Liver (tissue), 9 donors: ENCODE results near the gene APOBEC3B. TPM values are rescaled to one million over a fixed set of nuclear protein-coding genes. Genes with fewer than 3 reads are reported as not detected.

Experiments used
- DNase-seq: peaks from one replicate; pipeline ENCODE4 v3.0.0-alpha.2; 2017; ENCODE audit warnings: low spot score
- H3K27ac ChIP-seq, 2 donors: one replicate each; pipeline ENCODE4 v1.7.0; 2013; ENCODE audit warnings: inconsistent platforms in 2 of 2, low read length in 2 of 2, control low read depth in 1 of 2, low read depth in 1 of 2, mild to moderate bottlenecking in 1 of 2
- H3K27me3 ChIP-seq, 4 donors: one replicate each; pipeline versions ENCODE4 v1.6.1 to v1.7.0; 2013; ENCODE audit warnings: low read length in 3 of 4, inconsistent platforms in 1 of 4, mild to moderate bottlenecking in 1 of 4, moderate library complexity in 1 of 4; ENCODE audit not compliant: control insufficient read depth in 4 of 4, insufficient read depth in 4 of 4
- H3K36me3 ChIP-seq, 4 donors: one replicate each; pipeline versions ENCODE4 v1.6.1 to v1.7.0; 2013; ENCODE audit warnings: low read length in 3 of 4, mild to moderate bottlenecking in 3 of 4, low read depth in 1 of 4, moderate library complexity in 1 of 4; ENCODE audit not compliant: control insufficient read depth in 4 of 4, insufficient read depth in 3 of 4
- H3K4me1 ChIP-seq, 4 donors: one replicate each; pipeline versions ENCODE4 v1.6.1 to v1.7.0; 2013; ENCODE audit warnings: low read length in 3 of 4, mild to moderate bottlenecking in 3 of 4, moderate library complexity in 1 of 4; ENCODE audit not compliant: control insufficient read depth in 4 of 4, insufficient read depth in 4 of 4
- H3K4me3 ChIP-seq, 3 donors: one replicate each; pipeline versions ENCODE4 v1.6.1 to v1.7.0; 2013; ENCODE audit warnings: low read length in 3 of 3, control low read depth in 1 of 3, low read depth in 1 of 3, mild to moderate bottlenecking in 1 of 3
- H3K9ac ChIP-seq, 2 donors: one replicate each; pipeline ENCODE4 v1.7.0; 2013; ENCODE audit warnings: low read length in 2 of 2, mild to moderate bottlenecking in 2 of 2, moderate library complexity in 2 of 2, control low read depth in 1 of 2, low read depth in 1 of 2
- H3K9me3 ChIP-seq, 4 donors: one replicate each; pipeline versions ENCODE4 v1.6.1 to v1.7.0; 2013; ENCODE audit warnings: low read length in 3 of 4; ENCODE audit not compliant: control insufficient read depth in 4 of 4
- EGR1 ChIP-seq, 2 donors: IDR thresholded peaks; 2 replicates each; pipeline ENCODE4 v1.6.1; 2016 to 2018; ENCODE audit warnings: antibody characterized with exemption in 2 of 2, low read depth in 2 of 2
- FOXA2 ChIP-seq: IDR thresholded peaks from 2 replicates; pipeline ENCODE4 v1.6.1; 2016; ENCODE audit warnings: antibody characterized with exemption
- HNF4A ChIP-seq, 2 donors: conservative IDR thresholded peaks; 2 replicates each; pipeline ENCODE4 v1.6.1; 2016; ENCODE audit warnings: antibody characterized with exemption in 2 of 2, mild to moderate bottlenecking in 2 of 2
- JUND ChIP-seq, 2 donors: IDR thresholded peaks; 2 replicates each; pipeline ENCODE4 v1.6.1; 2016; ENCODE audit warnings: antibody characterized with exemption in 2 of 2
- NR2F2 ChIP-seq: IDR thresholded peaks from 2 replicates; pipeline ENCODE4 v1.6.1; 2016; ENCODE audit warnings: antibody characterized with exemption
- RAD21 ChIP-seq, 2 donors: IDR thresholded peaks; 2 replicates each; pipeline ENCODE4 v1.6.1; 2016; ENCODE audit warnings: antibody characterized with exemption in 2 of 2, mild to moderate bottlenecking in 2 of 2
- YY1 ChIP-seq: IDR thresholded peaks from 2 replicates; pipeline ENCODE4 v1.6.1; 2016; ENCODE audit warnings: antibody characterized with exemption, mild to moderate bottlenecking
- WGBS: extraction: QIAGEN DNeasy Blood & Tissue Kit; methylation state at CpG from one replicate; pipeline ENCODE4 v1.1.7; 2013; 5-methylcytosine and 5-hydroxymethylcytosine counted together
- polyA plus RNA-seq, 2 donors: library from polyadenylated mRNA; stranded (reverse) in 1 of 2; unstranded in 1 of 2; fragments of 200-250 nt in 1 of 2; fragments of >200 nt in 1 of 2; fragmentation: Nextera tagmentation in 1 of 2; extraction: Ambion mirVana in 1 of 2; gene quantifications; one replicate each; pipeline versions ENCODE4 v1.2.1 to v1.2.3, GENCODE V29; 2013 to 2015
- total RNA-seq, 2 donors: library from RNA; depleted of rRNA; stranded (reverse); fragments of >200 nt; gene quantifications; one replicate each; pipeline ENCODE4 v1.2.3, GENCODE V29; 2014
- TF ChIP-seq, protein P1 (sequence below): fragments of 150-350 bp; IDR thresholded peaks from 2 replicates; pipeline ENCODE4 v1.5.1; 2017; ENCODE audit warnings: improper control_type of control experiment, low read depth, low read length; ENCODE audit not compliant: missing input control
- TF ChIP-seq, protein P2 (sequence below): IDR thresholded peaks from 2 replicates; pipeline ENCODE4 v1.6.1; 2016; ENCODE audit warnings: antibody characterized with exemption
- donor health status: healthy.
- donor health status: healthy.
- donor health status: healthy.
- donor health status: healthy.
- donor health status: healthy.

The APOBEC3B gene
- total and polyA plus RNA-seq, 4 donors: 0.08 to 6.0 (median 0.88) TPM

DNA sequence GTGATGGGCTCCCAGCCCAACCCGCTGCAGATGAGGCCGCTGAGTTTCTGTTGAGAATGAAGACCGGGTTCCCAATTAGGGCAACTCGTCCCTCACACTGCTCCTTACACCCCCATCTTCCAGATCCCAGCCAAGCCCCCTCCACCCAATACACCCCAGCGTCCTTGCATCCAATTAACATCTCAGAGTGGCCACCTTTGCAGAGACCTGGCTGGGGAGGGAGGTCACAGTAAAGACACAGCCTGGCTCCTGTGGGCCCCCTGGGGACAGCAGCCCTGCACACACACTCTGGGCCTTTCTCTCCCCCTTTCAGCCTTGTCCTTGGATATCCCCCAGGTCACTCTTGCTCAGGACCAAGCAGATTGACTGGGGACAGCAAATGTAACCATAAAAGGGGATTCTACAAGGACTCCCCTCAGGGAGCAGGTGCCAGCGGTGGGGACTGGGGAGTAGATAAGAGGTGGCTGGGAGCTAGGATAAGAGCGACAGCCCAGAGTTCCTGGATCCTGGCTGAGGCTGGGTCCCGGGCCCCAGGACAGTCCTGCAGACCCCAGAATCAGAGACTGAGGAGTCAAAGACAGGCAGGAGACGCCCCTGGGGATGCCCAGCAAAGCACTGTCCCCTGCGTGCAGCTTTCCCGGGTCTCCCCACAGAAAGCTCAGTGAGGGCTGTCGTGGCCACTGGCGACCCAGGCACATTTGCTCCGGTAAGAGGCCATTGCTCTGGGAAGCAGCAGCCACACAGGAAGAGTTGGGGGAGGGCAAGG, 16.4 kb upstream of the APOBEC3B start (continued):
- TF ChIP-seq RAD21 (IDR thresholded peaks at IDR 0.05): no peak
- no peak for TF ChIP-seq NR2F2
- no peak for TF ChIP-seq EGR1 (IDR thresholded peaks at IDR 0.05; ENCODE audit: low read depth in 2 of 2)
- TF ChIP-seq, protein P1, sequence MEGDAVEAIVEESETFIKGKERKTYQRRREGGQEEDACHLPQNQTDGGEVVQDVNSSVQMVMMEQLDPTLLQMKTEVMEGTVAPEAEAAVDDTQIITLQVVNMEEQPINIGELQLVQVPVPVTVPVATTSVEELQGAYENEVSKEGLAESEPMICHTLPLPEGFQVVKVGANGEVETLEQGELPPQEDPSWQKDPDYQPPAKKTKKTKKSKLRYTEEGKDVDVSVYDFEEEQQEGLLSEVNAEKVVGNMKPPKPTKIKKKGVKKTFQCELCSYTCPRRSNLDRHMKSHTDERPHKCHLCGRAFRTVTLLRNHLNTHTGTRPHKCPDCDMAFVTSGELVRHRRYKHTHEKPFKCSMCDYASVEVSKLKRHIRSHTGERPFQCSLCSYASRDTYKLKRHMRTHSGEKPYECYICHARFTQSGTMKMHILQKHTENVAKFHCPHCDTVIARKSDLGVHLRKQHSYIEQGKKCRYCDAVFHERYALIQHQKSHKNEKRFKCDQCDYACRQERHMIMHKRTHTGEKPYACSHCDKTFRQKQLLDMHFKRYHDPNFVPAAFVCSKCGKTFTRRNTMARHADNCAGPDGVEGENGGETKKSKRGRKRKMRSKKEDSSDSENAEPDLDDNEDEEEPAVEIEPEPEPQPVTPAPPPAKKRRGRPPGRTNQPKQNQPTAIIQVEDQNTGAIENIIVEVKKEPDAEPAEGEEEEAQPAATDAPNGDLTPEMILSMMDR: no peak
- no peak for TF ChIP-seq YY1
- TF ChIP-seq HNF4A (conservative IDR thresholded peaks at IDR 0.05): no peak

DNA sequence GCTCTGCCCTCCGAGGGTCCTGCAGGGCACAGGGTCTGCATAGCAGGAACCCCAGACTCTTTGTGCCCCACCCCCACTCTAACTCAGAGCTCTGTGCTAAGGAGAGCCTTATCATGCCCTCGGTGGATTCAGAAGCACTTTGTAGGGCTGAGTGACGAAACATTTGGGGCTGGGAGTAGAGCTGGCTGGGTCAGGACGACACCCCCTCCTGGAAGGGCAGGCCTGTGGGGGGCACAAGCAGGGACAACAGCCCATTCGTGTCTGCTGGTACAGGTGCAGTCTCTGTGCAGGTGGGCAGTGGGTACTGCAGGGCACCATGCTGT, 15.8 kb upstream of the APOBEC3B start:
- no peak overlapping the region for H3K4me3 ChIP-seq
- H3K9me3 ChIP-seq: no peaks in the 10 kb centered on the region
- no peak overlapping the region for H3K9ac ChIP-seq
- H3K36me3 ChIP-seq: no peaks in the 10 kb centered on the region
- H3K27me3 ChIP-seq: no peaks in the 10 kb centered on the region
- no peak for TF ChIP-seq FOXA2
- TF ChIP-seq JUND (IDR thresholded peaks at IDR 0.05): no peak
- no peak for TF ChIP-seq EGR1 (IDR thresholded peaks at IDR 0.05; ENCODE audit: low read depth in 2 of 2)
- DNase-seq: no peak
- no peaks in the 10 kb centered on the region for H3K4me1 ChIP-seq
- H3K27ac ChIP-seq: no peak overlapping the region
- 54% methylated on average over 5 of the region's 5 CpGs for WGBS

DNA sequence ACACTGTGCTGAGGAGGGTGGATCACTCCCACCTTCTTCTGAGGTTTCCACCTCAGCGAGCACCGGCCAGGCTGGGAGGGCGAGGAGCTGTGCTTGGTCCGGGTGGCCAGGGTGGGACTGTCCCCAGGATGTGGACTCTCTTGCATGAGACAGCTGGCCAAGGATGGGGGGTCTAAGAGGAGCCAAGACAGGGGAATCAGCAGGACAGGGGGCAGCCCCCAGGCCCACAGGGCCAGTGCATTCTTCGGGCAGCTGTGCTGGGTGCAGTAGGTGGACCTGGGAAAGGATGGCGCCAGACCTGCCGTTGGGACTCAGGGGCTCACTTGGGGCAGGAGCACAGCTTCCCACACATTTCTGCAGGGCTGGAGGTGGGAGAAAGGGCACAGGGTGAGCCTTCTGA, 15.2 kb upstream of the APOBEC3B start:
- no peak for TF ChIP-seq RAD21 (IDR thresholded peaks at IDR 0.05)
- no peak for TF ChIP-seq HNF4A (conservative IDR thresholded peaks at IDR 0.05)
- TF ChIP-seq, protein P1: no peak
- TF ChIP-seq, protein P2, sequence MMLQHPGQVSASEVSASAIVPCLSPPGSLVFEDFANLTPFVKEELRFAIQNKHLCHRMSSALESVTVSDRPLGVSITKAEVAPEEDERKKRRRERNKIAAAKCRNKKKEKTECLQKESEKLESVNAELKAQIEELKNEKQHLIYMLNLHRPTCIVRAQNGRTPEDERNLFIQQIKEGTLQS: no peak
- Histone ChIP-seq H3K4me1 (no peaks in the 10 kb centered on the region), H3K27me3 (no peaks in the 10 kb centered on the region), H3K36me3 (no peaks in the 10 kb centered on the region), H3K4me3 (no peak overlapping the region), H3K9ac (no peak overlapping the region), H3K9me3 (no peaks in the 10 kb centered on the region), H3K27ac (no peak overlapping the region)
- DNase-seq: no peak
- 87% methylated on average over 7 of the region's 7 CpGs for WGBS
